NCI-H774 (cell line): ENCODE measurements around the gene IGSF23.
A peak's percentile ranks its signal among the peaks of the same experiment; 100 is the strongest.

ENCODE experiments used
- DNase-seq: peaks from one replicate; lab custom pipeline; 2025; lab: John Stamatoyannopoulos, UW

The IGSF23 gene

GRCh38 chr19:44641501-44642265 is 28.3 kb downstream of the IGSF23 start:
- no peak for DNase-seq

GRCh38 chr19:44642377-44642776 is 29.0 kb downstream of the IGSF23 start:
- no peak for DNase-seq

GRCh38 chr19:44643605-44644401 is 30.4 kb downstream of the IGSF23 start, which contains the start of gene PVR:
TSS of gene PVR (plus strand) at chr19:44643910. CDS start at chr19:44644097, 187 bp downstream.
- peak; percentile 80 for DNase-seq

- DNase-seq = no peak
These were observed 31.1 kb downstream of the IGSF23 start for GRCh38 chr19:44644402-44645016.

- DNase-seq = no peak
These were observed 32.2 kb downstream of the IGSF23 start for GRCh38 chr19:44645407-44646048.

- no peak for DNase-seq
These were observed 32.7 kb downstream of the IGSF23 start for GRCh38 chr19:44646049-44646416.

GRCh38 chr19:44647144-44647543 is 33.8 kb downstream of the IGSF23 start:
- no peak for DNase-seq

- no peak for DNase-seq
These were observed 35.4 kb downstream of the IGSF23 start for GRCh38 chr19:44648631-44649251.

- no peak for DNase-seq
These were observed 36.3 kb downstream of the IGSF23 start for GRCh38 chr19:44649578-44650145.

GRCh38 chr19:44653343-44653742 is 40.0 kb downstream of the IGSF23 start:
- no peak for DNase-seq

GRCh38 chr19:44653977-44654774 is 40.8 kb downstream of the IGSF23 start:
- DNase-seq = no peak

GRCh38 chr19:44657211-44657921 is 44.0 kb downstream of the IGSF23 start:
- peak; percentile 10 for DNase-seq

- no peak for DNase-seq
These were observed 44.8 kb downstream of the IGSF23 start for GRCh38 chr19:44658069-44658733.

- DNase-seq = no peak
These were observed 46.7 kb downstream of the IGSF23 start for GRCh38 chr19:44660081-44660480.

- no peak for DNase-seq
These were observed 47.8 kb downstream of the IGSF23 start for GRCh38 chr19:44661205-44661604.

- no peak for DNase-seq
These were observed 48.5 kb downstream of the IGSF23 start for GRCh38 chr19:44661904-44662303.

- no peak for DNase-seq
These were observed 49.5 kb downstream of the IGSF23 start for GRCh38 chr19:44662691-44663385.

- DNase-seq = no peak
These were observed 50.6 kb downstream of the IGSF23 start for GRCh38 chr19:44663996-44664395.

- no peak for DNase-seq
These were observed 51.6 kb downstream of the IGSF23 start for GRCh38 chr19:44664976-44665375.
